G401.6 (cell line): ENCODE data around the gene OLFML2B.

Source experiments
- FAIRE-seq: peaks from 2 replicates; lab custom pipeline; 2012; peaks lifted over from hg19 to GRCh38; lab: Jason Lieb, UNC

Gene OLFML2B

GRCh38 chr1:161973924-161974845 is 49.5 kb downstream of the OLFML2B start:
- FAIRE-seq, result no peak

DNA sequence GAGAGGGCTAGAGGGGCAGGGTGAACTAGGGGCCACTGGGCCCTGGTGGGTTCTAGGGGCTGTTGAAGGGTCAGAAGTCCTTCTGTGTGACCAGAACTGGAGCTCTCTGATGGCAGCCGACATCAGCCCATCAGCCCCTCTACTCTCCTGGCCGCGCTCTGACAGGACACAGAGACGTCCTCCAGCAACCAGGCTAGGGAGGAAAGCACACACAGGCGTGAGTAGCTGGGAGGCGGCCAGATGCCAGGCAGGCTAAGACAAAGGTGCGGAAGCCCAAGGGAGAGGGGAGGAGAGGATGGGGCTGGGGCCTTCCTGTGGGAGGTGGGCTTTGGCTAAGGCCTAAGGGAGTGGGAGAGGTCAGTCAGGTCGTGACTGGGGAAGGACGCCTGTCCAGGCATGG is 50.8 kb downstream of the OLFML2B start:
- no peak for FAIRE-seq

- no peak for FAIRE-seq
These were observed 53.0 kb downstream of the OLFML2B start for GRCh38 chr1:161970633-161971032.

GRCh38 chr1:161970036-161970435 is 53.6 kb downstream of the OLFML2B start:
- no peak for FAIRE-seq

DNA sequence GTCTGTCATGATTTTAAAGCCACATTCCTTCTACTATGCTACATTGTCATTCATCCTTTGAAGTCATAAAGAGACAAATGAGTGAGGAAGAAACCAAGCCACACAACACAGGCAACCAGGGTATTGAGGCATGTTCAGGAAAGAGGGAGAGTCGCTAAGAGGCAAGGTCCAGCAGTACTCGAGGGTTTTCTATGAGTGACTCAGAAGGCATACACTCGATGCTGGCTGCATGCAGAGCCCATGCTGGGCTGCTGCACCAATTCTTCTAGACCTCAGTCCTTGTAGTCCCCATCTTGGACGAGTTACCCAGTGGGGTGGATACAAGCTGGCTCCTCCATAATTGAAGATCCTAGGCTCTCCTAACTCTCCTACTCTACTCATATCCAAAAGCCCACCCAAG is 57.6 kb downstream of the OLFML2B start:
- no peak for FAIRE-seq

DNA sequence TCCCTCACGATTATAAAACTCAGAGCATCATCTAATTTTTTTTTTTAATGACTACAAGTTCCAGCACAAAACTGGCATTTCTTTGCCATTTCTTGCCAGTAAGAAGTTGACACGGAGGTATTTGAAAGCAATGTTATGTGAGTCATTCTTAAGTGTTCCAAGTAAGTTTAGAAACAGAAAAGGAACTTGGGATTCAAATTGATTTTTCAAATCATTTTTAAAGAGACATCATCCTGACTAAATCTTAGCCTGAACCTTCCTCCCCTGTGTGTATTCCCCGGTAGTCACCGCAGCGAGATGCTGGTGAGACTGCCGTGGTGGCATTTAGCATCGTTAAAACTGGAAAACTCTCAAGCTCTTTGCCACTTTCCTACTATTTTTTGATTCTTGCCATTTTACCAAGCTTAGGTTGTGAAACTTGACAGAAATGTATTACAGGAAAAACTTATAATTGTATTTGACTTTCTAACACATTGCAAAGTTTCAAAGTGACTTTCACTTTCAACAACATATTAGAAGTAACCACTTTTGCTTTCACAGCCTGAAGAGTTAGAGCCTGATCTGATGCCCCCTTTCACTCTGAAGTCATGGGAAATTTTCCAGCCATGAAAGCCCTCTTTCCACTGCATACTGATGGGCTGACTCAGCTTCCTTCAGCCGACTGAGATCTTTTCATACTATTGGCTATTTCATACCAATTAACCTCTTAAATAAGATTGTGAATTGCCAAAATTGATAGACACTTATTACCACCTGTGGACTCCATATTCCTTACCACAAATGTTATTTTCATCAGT is 61.4 kb downstream of the OLFML2B start:
- FAIRE-seq, result no peak

GRCh38 chr1:161958425-161958824 is 65.2 kb downstream of the OLFML2B start:
- FAIRE-seq, result no peak

DNA sequence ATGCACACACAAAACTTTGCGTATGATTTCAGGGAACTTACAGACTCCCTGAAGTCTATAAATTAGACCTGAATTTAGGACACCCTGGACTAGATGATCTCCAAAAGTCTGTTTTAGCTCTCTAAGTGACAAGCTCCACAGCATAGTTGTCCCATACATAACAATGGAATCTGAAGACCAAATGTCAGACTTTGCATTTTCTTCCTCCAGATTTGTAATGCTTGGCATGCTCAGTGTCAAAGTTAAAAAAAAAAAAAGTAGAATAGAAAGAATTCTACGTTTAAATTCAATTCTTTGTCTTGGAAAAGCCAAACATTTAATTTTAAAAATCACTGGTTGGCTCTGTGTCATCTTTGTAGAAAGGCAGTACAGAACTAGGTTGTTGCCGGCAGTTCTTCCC is 66.7 kb downstream of the OLFML2B start:
- no peak for FAIRE-seq

DNA sequence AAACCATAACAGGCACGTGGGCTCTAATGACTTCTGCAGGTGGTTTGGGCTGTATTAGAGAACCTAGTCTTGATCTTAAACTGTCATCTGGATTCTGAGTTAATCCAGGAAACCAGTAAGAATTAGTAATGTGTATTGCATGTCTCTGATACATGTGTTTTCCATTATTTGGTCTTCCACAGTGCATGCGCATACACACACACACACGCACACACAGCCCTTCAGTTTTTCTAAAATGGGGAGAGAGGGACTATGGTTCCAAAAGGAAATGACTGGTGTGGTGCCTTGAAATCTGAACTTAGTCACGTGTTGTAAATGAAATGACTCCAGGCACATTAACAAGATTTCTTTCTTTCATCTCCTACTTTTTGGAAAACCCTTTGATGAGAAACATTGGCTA is 67.6 kb downstream of the OLFML2B start:
- no peak for FAIRE-seq

- FAIRE-seq, result no peak
These were observed 68.1 kb downstream of the OLFML2B start for GRCh38 chr1:161955606-161956005.

GRCh38 chr1:161954466-161954865 is 69.2 kb downstream of the OLFML2B start:
- FAIRE-seq, result no peak

DNA sequence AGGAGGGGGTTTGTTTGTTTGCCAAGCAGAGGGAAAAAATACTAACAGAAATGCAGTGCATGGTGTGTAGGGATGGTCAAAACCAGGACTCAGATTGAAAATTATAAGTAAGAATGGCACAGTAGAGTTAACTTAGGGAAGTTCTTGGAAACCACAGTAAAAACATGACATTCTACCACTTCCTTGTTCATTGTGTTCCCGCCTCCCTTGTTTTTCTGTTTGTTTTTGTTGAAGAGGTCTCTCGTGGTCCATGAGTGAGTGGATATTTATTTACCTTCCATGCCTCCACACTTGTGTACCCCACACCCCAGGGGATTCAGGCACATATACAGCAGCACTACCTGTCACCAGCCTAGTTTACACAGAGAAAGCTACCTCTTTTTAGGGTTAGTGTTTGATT is 69.6 kb downstream of the OLFML2B start:
- FAIRE-seq, result no peak

DNA sequence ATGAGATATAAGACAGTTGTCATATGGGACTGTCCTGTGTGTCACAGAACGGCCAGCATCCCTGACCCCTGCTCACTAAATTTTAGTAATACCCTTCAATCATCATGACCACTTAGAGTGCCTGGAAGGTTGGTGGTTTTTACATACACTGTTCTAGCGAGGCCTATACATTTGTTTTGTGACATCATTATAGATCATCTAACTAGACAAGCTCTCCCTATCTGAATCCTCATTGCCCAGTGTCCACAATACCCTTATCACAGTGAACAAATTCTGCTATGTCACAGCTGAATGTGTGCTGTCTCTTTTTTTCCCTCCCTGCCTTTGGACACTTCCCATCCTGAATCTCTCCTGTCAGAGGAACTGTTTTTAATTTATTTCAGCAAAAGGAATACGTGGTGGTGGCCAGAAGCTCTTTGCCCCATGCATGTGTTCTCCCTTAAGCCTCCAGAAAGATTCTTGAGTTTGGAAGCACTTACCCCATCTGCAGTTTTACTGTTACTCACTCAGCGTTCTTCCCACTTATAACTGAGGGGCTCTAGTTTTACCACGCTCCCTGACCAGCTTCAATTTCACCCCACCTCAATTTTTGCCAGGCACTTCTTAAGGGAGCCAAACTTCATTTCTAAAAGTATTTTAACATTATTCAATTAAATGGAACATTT is 70.3 kb downstream of the OLFML2B start:
- no peak for FAIRE-seq

DNA sequence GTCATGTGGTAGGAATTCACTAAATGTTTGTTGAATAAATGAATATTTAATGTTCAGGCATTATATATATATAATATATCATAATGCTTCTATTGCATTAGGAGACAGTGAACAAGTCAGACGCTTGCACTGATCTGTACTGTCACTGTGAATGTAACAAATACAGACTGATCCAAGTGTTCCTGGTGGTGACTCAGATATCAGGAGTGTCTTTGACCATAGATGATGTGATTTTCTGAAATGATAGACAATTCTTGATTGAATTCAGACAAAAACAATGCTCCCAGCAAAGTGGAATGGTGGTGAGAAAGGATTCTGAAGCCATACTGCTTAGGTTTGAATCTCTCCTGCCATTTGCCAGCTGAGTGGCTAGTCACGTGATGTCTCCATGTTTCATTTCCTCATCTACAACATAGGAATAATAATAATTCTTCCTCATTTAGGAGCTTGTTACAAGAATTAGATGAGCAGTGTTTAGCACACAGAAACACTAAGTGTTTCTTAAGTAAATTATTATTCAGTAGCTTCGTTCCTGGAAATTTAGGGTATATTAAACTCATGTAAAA is 71.0 kb downstream of the OLFML2B start:
- FAIRE-seq, result no peak

- no peak for FAIRE-seq
These were observed 72.0 kb downstream of the OLFML2B start for GRCh38 chr1:161951646-161952045.

- no peak for FAIRE-seq
These were observed 73.3 kb downstream of the OLFML2B start for GRCh38 chr1:161950377-161950776.

GRCh38 chr1:161949548-161949947 is 74.1 kb downstream of the OLFML2B start:
- FAIRE-seq, result no peak

GRCh38 chr1:161948435-161948834 is 75.2 kb downstream of the OLFML2B start:
- FAIRE-seq, result no peak

DNA sequence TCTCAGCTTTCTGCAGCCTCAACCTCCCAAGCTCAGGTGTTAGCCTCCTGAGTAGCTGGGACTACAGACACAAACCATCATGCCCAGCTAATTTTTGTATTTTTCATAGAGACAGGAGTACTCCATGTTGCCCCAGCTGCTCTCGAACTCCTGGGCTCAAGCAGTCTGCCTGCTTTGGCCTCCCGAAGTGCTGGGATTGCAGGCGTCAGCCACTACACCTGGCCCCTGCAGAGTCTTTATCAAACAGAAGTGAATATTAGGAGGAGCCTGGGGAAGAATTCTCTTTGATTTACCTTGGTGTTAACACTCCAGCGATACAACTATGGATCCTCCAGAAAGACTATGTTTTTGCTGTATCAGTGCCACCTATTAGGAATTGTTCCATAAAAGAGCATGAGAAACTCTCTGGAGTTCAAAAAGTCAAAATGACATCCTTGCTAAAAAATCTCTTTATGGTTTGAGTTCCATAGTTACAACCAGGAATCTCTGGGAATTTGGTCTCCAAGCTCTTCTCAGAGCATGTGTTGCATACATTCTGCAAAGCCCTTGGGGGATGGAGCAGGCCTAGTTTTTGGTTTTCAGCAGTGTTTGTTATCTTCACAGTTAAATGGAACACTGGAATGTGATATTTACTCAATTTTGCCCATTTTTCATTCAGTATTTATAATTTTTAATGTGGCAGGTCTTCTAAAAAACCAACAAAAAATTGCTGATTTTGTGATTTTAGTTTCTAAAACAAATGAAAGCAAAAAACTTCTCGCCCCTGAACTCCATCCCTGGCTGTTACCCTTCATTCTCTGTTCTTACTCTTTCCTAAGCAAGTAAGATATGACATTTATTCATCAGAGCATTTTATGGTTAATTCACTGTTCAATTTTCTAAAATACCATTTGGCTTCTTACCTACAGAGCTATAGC is 77.3 kb downstream of the OLFML2B start:
- FAIRE-seq, result no peak

DNA sequence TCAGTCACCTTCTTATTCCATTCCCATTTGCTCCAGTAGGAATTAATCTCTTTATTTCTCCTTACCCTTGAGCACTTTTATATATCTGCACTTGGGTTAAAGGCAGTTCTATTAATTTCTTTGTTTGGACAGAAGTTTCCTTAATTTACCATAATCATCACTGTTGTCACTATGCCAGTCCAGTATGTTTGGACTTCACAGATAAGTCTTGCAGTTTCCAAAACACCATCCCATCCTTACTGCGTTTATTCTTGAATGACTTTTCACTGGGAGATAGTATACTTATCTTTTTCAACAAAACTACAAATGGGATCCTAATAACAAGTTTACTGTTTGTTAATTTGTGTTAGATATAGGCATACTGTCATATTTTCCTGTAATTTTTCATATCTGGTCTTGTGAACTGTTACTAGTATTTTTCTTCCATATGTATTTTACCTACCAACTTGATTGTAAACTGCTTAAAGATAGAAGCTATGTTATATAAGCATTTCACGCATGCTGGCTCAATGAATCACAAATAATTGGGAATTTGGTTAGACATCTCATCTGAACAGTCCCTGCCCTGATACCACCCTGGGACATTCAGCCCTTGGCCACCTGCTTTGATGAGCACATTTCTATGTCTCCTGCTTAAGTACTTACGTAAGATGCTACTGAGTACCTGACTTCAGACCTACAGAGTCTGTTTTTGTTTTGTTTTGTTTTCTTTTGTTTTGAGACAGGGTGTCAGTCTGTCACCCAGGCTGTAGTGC is 78.2 kb downstream of the OLFML2B start:
- no peak for FAIRE-seq

GRCh38 chr1:161944381-161944780 is 79.3 kb downstream of the OLFML2B start:
- no peak for FAIRE-seq
